Lower leg skin (tissue), 3 donors: ENCODE data around the gene AGO1.

ENCODE experiments used
- CTCF ChIP-seq, 3 donors: fragments of 450-650 bp; IDR thresholded peaks; one replicate each; pipeline ENCODE4 v1.5.1; 2016; ENCODE audit warnings: antibody characterized with exemption in 3 of 3, mild to moderate bottlenecking in 3 of 3, moderate library complexity in 2 of 3
- POLR2A ChIP-seq, 2 donors: fragments of 450-650 bp; IDR thresholded peaks; one replicate each; pipeline ENCODE4 v1.6.1; 2016 to 2017; ENCODE audit warnings: antibody characterized with exemption in 2 of 2, mild to moderate bottlenecking in 1 of 2, moderate library complexity in 1 of 2

DNA sequence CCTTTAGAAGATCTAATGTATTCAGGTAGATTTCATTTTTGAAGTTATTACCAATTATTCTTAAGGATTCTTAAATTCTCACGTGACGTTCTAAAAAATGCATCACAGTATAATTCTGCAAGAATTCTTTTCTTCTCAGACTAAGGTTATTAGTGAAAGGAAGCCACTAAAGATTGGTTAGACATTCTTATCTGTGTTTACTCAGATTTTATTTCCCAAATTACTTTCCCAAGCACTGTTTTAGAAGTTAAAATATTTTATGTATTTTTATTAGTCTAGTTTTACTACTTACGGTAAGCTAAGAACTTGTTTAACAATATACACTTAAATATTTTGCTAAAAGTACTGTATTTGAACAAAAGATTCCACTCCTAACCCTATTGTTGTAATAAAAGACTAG, 76.3 kb downstream of the AGO1 start:
- TF ChIP-seq CTCF (IDR thresholded peaks at IDR 0.05) = no peak
- no peak for TF ChIP-seq POLR2A (IDR thresholded peaks at IDR 0.05)
